Endometrial microvascular endothelial cells (primary cell): ENCODE measurements around the gene TRDMT1. TPM values are rescaled to one million over a fixed set of nuclear protein-coding genes. Genes with fewer than 3 reads are reported as not detected.

Experiments used
- in situ Hi-C: cut with HindIII; loops from 2 replicates; pipeline ENCODE4 v1.10.0; 2017; ENCODE audit warnings: low sequenced_read_pairs, low pct_unique_long_range_greater_than_20kb; ENCODE audit errors: inconsistent ontology term
- total RNA-seq: library from RNA; depleted of rRNA; stranded (reverse); fragments of >200 nt; gene quantifications from one replicate; pipeline ENCODE4 v1.2.3, GENCODE V29; 2015; ENCODE audit errors: inconsistent ontology term

TRDMT1 gene
- total RNA-seq, 1 donor from 2014 or later = 4.8 TPM

DNA sequence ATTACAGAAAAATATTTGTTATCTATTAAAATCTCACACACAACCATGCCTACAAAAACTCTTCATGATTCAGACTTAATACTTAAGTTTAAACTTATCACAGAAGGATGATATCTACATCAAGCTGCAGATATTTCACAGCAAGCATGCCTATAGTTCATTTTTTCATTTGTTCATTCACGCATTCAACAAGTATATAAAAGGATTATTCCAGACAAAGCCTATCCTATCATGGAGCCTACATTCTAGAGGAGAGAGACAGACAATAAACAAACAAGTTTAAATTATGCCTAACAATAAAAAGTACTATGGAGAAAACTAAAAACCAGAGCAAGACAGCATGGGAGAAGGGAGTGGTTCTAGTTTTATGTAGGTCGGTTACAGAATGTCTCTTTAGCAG is 10.9 kb downstream of the TRDMT1 start:
- in situ Hi-C loops = no loop called here

DNA sequence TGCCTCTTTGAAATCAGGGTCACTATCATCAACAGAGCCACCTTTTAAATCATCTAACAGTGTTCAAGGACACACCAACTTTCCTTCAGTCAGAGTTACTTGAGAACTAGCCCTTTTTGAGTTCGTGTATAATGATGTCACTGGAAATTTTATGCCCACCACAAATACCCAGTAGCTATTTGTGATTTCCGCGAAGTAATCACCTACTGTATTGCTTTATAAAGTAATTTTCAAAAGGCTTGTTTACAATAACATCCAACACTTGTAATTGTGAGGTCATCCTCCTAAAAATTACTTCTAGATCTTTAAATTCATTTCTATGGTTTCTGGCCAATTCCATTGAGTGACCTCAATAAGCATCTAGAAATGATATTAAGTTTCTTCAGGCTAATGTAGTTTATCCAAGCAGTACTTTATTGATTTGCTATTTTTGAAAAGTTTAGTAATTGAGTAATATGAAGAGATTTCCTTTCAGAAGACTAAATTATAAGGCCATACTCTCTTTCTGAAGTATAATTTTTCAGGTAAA is 12.8 kb downstream of the TRDMT1 start:
- in situ Hi-C loops = no loop called here

DNA sequence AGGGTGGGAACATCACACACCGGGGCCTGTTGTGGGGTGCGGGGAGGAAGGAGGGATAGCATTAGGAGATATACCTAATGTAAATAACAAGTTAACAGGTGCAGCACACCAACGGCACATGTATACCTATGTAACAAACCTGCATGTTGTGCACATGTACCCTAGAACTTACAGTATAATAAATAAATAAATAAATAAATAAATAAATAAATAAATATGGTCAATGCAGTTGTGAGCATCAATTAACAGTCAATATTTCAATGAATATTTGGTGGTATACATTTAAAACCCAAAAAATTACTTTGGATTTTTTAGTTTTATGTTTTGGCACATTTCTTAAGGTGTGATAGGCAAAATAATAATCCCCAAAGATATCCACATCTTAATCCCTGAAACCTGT is 15.6 kb downstream of the TRDMT1 start:
- in situ Hi-C loops = no loop called here

DNA sequence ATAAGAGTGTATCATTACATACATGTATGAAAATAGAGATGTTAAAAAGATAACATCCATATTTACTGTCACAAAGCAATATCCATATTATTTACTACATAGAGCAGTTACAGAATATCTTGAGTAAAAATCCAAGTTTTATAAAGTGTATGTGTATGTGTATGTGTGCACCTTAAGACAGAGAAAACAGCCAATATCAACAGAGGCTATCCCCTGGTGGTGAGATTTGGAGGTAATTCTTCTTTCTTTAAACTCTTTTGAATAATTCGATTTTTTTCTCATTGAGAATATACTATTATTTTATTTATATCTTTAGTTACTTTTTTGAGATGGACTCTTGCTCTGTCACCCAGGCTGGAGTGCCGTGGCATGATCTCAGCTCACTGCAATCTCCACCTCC is 18.4 kb downstream of the TRDMT1 start:
- in situ Hi-C loops = no loop called here

DNA sequence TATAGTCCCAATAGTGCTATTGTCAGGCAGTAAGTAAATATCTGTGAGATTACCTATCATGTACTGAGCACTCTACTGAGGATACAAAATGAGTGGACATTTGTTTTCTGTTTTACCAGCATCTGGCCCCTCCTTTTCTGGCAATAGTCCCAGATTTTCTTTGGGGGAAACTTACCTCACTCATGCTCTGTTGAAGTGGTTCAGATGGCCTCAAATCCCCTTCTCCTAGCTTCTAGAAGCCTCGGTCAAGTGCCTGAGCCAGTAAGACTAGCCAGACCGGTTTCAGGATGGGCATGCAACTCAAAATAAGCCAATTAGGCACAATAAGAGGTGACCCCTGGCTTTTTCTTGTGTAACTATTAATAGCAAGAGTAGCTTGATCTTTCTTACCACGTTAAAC is 19.7 kb downstream of the TRDMT1 start:
- in situ Hi-C loops = no loop called here

DNA sequence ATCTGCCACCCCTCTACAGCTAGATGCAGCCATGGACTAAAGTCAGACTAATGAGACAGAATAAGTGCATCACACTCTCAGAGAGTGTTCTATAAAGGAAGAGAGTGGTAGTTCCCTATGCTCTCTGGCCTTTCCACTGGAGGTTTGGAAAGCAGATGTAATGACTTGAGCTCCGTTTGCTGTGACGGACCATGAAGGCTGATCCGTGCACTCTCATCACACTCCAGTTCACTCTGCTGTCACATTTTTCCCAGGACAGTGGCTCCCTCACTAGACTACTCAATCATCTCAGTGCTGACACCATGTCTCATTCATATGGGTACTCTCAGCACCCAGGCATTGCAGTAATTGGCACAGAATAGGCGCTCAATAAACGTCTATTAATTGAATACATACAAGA is 20.4 kb downstream of the TRDMT1 start:
- in situ Hi-C loops = no loop called here

DNA sequence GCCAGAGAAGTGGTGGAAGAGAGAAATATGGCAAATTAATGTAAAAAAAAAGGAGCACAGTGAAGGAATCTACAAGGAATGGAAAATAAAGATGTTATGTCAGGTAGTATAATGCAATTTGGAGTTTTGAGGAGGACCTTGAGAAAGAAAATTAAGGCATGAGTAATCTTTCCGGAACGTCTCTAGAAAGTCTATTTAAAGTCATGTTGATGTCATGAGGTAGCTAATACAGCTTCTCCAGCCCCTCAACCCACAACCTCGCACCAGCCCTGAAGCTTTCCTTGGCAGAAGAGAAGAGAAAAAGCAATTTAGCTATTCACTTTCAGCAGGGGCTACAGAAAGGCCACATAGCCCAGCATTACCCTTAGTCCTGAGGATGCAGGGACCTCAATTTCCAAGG is 22.5 kb downstream of the TRDMT1 start:
- in situ Hi-C loops = no loop called here

DNA sequence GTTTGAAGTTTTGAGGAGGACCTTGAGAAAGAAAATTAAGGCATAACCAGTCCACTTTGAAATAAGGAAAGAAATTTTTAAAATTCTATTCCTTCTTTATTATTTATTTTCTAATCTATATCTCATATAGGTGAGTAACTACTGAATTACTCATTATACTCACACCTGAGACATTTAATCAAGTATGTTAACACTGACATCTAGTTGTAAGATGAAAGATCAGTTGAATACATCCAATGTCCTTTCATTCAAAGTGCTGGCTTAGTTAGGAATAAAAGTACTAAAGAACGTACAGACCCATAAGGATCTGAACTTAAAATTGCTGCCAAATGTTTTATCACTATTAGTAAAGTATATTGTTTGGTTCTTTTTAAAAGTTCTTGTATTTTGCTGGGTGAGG is 23.5 kb downstream of the TRDMT1 start:
- in situ Hi-C loops = no loop called here

DNA sequence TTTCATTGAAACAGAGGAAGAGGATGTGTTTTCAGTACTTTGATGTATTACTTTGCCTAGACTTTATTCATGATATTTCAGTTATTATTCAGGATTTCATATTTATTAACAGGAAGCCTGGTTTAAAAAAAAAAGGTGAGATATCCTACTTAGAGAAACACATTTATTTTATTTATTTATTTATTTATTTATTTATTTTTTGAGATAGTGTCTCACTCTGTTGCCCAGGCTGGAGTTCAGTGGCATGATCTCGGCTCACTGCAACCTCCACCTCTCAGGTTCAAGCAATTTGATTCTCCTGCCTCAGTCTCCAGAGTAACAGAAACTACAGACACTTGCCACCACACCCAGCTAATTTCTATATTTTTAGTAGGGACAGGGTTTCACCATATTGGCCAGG is 24.5 kb downstream of the TRDMT1 start:
- in situ Hi-C loops = no loop called here

DNA sequence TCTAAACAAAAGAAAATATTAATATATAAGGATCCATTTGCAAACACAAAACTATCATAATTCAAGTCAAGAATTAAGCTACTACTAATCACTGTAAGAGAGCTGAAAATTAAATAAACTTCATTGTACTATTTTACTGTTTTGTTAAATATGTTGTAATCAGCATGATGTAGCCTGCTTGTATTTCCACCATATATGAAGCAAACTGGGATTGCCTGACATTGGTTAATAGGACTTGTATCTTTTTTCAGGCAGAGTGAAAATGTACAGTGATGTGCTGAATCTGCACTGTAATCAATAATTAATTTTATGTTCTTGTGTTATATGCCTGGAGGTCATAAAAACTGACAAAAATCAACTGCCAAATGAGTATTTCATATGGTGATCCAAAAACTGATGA is 25.4 kb downstream of the TRDMT1 start:
- in situ Hi-C loops = no loop called here

DNA sequence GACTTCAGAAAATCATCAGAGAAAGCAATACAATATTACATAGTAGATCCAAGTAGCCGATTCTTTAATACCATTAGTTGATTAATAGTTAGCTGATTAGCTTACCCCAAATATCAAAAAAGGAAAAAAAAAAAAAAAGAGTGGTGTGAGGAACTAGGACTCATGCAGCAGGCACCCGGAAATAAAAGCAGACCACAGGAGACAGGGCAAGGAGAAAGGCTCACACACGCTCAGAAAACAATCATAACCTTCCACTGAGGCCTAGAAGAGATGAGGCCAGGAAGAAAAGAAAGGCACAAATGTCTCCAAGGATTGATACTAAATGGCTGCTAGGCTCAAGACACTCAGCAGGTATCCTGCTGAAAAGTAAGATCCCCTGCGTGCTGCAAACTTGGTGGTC is 25.9 kb downstream of the TRDMT1 start:
- in situ Hi-C loops = no loop called here

DNA sequence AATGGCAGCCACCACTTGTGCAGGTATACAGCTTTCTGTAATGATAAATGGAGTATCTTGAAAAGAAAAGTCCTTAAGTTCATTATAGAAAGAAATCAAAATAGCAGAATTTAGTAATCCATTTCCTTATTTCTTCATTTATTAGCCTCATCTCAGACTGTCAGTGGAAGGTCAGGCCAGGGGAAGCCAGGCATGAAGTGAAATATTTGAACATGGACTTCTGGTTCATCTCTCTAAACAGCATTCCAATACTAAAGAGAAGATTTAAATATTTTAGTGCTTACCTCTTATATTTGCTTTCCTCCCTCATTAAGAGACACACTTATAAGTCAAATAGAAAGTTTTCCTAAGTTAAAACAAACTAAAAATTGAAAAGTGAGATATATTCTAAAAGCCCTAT is 26.8 kb downstream of the TRDMT1 start:
- in situ Hi-C loops = no loop called here

DNA sequence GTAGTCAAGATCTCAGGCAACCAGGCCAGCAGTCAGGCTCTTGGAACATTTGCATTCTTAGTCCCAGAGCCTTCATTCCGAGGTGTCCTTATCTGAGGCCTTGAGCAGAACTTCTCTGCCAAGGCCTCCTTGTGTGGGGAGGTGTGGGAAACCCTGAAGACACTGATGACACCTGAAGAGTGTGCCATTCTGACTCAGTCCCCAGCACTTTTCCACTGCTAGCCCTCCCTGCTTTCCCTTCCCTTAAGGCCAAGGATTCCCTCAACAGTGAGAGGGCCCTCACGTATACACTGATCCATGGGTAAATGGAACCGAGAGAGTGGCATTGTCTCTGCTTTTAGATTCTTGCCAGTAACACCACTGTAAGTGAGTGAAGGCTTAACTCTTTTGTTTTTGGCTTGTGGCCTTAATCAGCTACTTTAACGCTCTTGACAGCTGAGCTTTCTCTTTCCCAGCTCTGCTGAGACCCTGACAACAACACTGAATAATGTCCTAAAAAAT is 30.3 kb downstream of the TRDMT1 start:
- in situ Hi-C loops = no loop called here

DNA sequence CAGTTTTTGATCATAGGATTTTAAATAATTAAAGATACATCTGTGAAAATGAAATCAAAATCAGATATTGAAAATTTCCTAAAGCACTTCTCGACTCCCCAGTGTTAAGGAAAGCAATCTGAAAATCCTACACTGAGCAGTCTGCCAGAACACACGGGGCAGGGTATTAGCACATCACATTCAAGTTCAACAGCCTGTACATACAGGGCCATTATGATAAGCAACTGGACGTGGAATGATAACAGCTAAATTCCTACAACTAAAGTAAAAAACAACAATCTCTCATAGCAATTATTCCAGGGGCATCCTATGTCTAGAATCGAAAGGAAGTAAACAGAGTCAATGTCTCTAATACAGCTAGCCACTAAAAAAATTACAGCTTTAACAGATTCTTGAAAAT is 31.7 kb downstream of the TRDMT1 start:
- in situ Hi-C loops = no loop called here

DNA sequence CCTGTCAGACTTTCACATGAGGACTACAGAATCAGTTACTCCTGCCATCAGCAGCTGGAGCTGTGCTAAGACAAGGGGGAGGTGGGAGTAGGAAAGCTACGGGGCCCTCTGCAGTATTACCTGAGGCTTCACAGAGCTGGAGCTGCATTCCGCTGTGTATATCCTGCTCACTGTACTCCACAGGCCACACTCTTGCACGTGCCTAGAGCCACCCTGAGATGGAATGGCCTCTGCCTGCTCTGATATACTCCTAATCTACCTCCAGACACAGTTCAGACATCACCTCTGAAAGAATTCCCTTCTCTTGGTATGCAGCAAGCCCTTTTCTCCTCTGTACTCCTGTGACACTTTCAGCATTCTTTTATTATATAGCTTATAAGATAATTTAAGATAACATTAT is 34.8 kb downstream of the TRDMT1 start:
- in situ Hi-C loops = no loop called here

DNA sequence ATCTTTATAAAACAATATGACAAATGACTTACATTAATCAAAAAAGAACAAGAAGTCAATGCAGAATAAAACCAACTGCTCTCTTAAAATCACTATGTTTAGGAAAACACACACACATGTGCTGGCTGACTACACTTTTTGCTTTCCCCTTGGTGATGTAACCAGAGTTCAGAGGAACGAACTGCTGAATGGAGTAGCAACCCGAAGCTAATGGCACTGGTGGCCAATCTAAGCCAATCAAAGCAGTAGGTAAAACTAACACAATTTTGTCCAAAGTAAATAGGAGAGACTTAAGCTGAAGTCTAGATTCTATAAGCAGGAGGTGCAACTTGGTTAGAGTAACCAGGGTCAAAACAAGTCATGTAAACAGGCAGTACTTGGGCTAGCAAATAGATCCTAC is 38.6 kb downstream of the TRDMT1 start:
- in situ Hi-C loops = no loop called here

DNA sequence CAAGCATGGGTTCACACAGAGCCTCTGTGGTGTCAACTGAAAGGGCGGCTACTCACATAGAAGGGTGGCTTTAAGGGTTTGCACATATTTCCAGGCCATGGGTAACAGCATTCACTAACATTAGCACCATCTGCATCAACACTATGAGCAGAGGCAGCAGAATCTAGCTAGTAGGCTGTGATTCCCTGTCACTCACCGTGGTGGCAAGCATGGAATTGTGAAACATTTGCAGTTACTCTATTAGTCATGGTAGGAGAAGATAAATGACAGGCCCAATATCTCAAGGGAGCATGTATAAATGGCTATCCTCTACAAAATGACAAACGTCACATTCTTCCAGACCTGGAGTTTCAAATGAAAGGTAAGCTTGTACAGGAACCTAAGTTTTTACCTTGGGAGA is 39.7 kb downstream of the TRDMT1 start:
- in situ Hi-C loops = no loop called here

DNA sequence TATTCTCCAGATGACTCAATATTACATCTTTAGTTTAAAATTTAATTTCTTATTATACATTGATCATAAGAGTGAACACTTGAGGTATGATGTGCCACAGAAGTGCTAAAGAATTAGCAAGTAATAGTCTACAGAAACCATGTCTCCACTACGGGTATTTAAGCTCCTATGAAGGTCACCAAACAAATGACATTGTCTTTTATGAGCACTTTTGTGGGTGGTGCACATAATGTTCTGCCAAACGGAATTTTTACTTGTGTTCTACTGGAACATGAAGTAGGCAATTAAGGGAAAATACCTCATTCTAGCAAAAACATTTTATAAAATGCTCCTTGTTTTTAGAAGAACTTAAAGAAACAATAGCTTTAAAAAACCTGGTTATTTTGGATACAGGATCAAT is 44.4 kb downstream of the TRDMT1 start:
- in situ Hi-C loops = no loop called here

DNA sequence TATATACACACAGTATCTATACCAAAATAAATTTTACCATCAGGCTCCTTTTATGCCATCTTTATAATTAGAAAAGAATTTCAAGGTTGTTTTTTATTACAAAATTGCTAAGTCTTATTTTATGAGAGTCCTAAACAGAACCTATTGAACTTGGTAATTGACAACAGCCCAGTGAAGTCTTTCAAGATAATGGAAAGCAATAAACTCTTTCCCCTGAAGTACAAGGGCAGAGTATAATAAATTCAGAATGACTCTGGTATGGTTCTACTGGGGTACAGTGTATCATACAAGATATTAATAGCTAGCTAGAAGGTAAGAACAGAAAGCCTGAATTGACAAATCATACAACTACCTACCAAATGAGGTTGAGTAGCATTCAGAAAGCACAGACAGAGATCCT is 45.6 kb downstream of the TRDMT1 start:
- in situ Hi-C loops = no loop called here

DNA sequence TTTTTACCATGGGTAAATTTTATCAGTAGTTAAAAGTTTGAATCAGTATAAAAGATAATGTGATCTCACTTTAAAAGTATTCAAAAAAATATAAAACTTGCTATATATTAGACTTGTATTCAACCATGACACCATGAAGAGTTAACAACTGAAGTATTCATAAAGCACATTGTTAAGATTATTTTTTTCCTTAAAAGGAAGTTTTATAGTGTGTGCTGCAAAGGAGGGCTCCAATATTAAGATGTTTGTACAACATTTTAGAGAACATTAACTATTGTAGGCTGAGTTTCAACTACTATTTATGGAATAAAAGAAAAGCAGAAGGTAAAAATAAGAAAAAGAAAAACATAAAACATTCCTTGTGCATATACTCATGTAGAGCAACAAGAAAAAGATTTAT is 47.4 kb downstream of the TRDMT1 start:
- in situ Hi-C loops = no loop called here

DNA sequence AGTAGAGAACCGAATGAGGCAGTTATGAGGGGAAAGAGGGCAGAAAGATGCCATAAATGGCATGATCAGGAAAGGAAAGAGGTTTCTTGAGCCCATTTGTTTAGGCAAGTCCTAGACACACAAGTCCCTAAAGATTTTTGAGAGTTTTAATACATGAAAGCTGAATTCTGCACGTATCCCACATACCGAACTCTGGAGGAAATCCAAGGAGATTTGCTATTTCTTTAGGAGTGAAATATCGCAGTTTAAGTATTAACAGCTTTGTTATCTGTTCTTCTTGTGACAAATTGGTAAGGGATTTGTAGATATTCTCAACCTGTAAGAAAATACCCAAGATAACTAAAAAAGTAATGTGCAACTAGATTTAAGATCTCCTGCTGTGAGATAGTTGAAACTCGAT is 48.2 kb downstream of the TRDMT1 start:
- in situ Hi-C loops = no loop called here

DNA sequence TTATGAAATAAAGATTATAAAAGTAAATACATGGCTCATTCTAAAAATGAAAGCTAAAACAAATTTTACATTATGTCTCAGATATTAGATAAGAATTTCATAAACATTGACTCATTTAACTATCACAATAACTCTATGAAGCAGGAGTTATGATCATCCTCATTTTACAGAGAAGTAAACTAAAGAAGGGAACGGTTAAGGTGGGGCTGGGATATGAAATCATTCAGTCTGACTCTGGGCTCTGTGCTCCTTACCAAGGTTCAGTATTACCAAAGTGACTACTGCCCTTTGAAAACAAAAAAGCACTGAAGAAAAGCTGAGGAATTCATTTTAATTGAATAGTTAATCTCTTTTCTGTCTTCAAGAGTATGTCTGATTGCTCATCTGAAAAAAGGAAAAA is 49.8 kb downstream of the TRDMT1 start:
- in situ Hi-C loops = no loop called here
